Neuron (in vitro differentiated cells): Measurements from ENCODE around the gene ARHGEF38.

ENCODE experiments used
- H2AFZ ChIP-seq: one replicate; pipeline ENCODE4 v1.6.1; 2013; ENCODE audit warnings: low read depth, mild to moderate bottlenecking, inconsistent platforms, low read length, moderate library complexity
- H3K27me3 ChIP-seq: one replicate; pipeline ENCODE4 v1.6.1; 2013; ENCODE audit warnings: low read length; ENCODE audit not compliant: insufficient read depth
- H3K36me3 ChIP-seq: one replicate; pipeline ENCODE4 v1.6.1; 2013; ENCODE audit warnings: low read length; ENCODE audit not compliant: insufficient read depth
- H3K4me1 ChIP-seq: one replicate; pipeline ENCODE4 v1.6.1; 2013; ENCODE audit warnings: low read length; ENCODE audit not compliant: insufficient read depth
- H3K4me3 ChIP-seq: 2 replicates; pipeline ENCODE4 v1.5.1; 2013; ENCODE audit warnings: mild to moderate bottlenecking, low read length, moderate library complexity
- H3K9me3 ChIP-seq: one replicate; pipeline ENCODE4 v1.6.1; 2013; ENCODE audit warnings: low read length

The ARHGEF38 gene

GRCh38 chr4:105569866-105570236 is 17.4 kb downstream of the ARHGEF38 start:
- Histone ChIP-seq H2AFZ (no peak overlapping the region), H3K4me1 (no peaks in the 10 kb centered on the region), H3K4me3 (no peak overlapping the region), H3K27me3 (no peaks in the 10 kb centered on the region), H3K9me3 (no peaks in the 10 kb centered on the region), H3K36me3 (no peaks in the 10 kb centered on the region)

DNA sequence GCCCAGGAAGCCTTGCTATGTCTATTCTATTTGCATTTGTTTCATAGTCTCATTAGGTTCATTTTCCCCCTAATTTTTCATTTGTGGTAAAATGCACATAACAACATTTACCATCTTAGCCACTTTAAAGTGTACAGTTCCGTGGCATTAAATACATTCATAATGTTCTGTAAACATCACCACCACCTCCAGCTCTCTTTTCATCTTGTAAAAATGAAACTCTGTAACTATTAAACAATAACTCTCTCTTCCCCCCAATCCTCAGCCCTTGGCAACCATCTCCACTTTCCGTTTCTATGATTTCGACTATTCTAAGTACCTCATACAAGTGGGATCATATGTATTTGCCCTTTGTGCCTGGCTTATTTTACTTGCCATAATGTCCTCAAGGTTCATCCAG is 19.9 kb downstream of the ARHGEF38 start:
- Histone ChIP-seq H3K9me3 (no peaks in the 10 kb centered on the region), H3K4me1 (no peaks in the 10 kb centered on the region), H2AFZ (no peak overlapping the region), H3K36me3 (no peaks in the 10 kb centered on the region), H3K4me3 (no peak overlapping the region), H3K27me3 (no peaks in the 10 kb centered on the region)

DNA sequence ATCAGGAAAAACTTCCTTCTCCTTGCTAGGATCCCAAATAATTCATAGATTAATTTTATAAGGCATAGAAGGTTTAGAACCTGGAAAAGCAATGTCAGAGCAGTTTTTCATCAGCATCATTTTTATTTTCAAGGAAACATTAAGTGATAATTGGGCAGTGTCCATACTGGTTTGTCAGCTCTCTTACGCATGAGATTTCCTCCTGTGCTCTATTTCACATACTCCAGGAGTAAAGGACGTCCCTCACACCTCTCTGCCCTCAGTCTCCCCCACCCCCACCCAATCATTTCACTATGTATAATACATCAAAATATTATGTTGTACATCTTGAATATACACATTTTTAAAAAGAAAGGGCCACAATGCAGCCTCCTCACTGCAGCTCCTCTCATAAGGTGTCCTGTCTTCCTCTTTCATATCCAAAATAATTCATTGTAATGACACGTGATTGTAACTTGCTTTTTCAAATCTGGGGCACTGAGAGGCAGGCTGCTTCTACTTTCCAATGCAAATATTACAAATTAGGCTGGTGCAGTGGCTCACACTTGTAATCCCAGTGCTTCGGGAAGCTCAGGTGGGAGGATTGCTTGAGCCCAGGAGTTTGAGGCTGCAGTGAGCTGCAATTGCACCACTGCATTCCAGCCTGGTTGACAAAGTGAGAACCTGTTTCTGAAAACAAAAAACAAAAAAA is 34.4 kb downstream of the ARHGEF38 start:
- Histone ChIP-seq H3K4me3 (no peak overlapping the region), H3K9me3 (no peaks in the 10 kb centered on the region), H3K27me3 (no peaks in the 10 kb centered on the region), H3K4me1 (no peaks in the 10 kb centered on the region), H3K36me3 (no peaks in the 10 kb centered on the region), H2AFZ (no peak overlapping the region)

DNA sequence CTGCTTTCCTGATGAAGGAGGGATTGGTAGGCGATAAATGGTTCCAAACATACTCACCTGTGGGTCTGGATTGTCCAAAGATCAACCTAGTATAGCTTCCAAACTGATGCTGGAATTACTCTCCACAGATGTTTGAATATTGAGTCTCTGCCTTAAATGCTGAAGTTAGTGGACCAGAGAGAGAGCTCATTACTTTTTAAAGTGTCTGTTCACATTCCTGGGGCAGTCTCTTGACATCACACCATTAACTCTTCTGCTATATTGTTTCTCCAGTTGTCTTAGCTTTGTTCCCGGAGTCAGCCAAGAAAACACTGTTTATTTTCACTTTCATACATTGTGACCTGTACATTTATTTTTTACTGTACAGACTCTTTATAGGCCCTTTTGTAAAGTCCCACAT is 35.4 kb downstream of the ARHGEF38 start:
- H3K9me3 ChIP-seq = no peaks in the 10 kb centered on the region
- H3K36me3 ChIP-seq = no peaks in the 10 kb centered on the region
- no peak overlapping the region for H3K4me3 ChIP-seq
- no peaks in the 10 kb centered on the region for H3K4me1 ChIP-seq
- no peak overlapping the region for H2AFZ ChIP-seq
- no peaks in the 10 kb centered on the region for H3K27me3 ChIP-seq

GRCh38 chr4:105588252-105588651 is 35.8 kb downstream of the ARHGEF38 start:
- H2AFZ ChIP-seq = no peak overlapping the region
- H3K9me3 ChIP-seq = no peaks in the 10 kb centered on the region
- no peaks in the 10 kb centered on the region for H3K36me3 ChIP-seq
- no peak overlapping the region for H3K4me3 ChIP-seq
- no peaks in the 10 kb centered on the region for H3K4me1 ChIP-seq
- H3K27me3 ChIP-seq = no peaks in the 10 kb centered on the region

DNA sequence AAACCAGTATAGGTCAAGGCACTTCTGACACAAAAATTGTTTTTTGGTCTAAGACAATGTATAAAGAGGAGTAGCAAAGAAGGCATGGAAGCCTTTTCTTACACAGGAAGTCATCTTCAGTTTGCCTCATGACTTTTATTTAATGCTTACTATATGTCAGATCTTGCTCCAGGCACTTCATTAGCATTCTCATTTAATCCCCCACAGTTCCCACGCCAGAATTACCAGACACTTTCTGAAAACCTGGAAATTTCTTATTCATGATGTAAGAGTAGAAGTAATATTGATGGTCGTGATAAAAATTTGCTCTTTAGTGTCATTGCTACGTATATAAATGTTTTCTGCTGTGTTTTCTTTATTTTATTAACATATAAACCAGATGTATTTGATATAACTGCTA is 39.2 kb downstream of the ARHGEF38 start:
- Histone ChIP-seq H3K4me1 (no peaks in the 10 kb centered on the region), H3K9me3 (no peaks in the 10 kb centered on the region), H3K4me3 (no peak overlapping the region), H3K36me3 (no peaks in the 10 kb centered on the region), H3K27me3 (peaks cover 2% of the 10 kb centered on the region), H2AFZ (no peak overlapping the region)

DNA sequence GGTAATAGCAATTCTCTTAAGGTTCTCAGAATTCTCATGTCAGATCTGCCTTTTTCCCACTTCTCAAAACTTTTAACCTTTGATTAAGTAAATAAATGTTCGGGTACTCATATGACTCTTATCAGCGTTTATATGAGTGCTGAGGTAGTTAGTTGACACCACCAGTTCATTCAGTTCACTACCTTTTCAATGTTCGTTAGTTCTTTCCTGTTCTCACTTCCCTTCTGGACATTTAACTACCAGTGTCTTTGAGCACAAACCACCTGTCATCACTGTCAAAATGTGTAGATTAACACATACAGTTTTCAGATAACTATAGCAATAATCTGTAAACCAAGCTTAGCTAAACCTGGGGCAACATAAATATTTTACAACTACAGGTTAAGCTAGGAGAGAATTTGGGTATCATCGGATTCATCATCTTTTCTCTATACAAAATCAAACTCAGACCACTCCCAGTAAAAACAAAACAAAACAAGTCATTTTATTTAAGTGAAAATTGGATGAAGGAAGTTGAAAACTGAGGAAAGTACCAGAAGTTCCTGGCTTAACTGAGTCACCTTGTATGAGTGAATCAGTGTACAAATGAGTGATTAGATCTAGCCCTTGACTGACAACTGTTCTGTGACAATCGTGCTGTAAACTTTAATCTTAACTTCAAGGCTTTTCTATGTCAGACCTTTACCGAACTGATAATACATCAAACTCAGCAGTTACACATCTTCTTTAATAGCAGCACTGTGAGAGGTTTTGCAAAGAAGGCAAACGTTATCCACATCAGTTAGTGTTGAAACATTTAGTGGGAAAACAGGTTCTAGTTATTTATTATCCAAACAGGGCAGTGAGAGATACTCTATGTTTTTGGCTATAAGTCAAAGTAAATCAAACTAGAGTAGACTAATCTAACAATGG is 41.9 kb downstream of the ARHGEF38 start:
- peaks cover 6% of the 10 kb centered on the region for H3K27me3 ChIP-seq
- H3K4me1 ChIP-seq = no peaks in the 10 kb centered on the region
- H3K36me3 ChIP-seq = no peaks in the 10 kb centered on the region

DNA sequence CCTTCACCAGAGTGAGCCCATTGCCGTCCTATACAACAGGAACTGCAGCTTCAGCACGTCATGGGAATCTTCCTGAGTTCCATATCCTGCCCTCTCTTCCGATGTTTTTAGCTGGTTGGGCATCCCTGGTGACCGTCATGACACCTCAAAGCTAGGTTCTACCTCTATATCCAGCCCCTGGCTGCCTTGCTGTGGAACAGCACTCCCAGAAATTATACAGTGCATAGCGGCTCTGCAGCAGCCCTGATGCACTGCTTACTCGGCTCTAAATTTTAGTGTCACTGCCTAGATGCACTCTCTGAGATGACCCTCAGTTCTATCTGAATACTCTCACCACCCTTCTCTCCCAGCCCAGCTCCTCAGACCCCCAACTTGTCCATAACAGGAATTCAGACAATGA is 44.3 kb downstream of the ARHGEF38 start:
- no peaks in the 10 kb centered on the region for H3K4me1 ChIP-seq
- no peaks in the 10 kb centered on the region for H3K9me3 ChIP-seq
- no peak overlapping the region for H2AFZ ChIP-seq
- peaks cover 21% of the 10 kb centered on the region for H3K27me3 ChIP-seq
- no peaks in the 10 kb centered on the region for H3K36me3 ChIP-seq
- H3K4me3 ChIP-seq = no peak overlapping the region

More for the DNA sequence above, 41.9 kb downstream of the ARHGEF38 start:
- Histone ChIP-seq H3K9me3 (no peaks in the 10 kb centered on the region), H3K4me3 (no peak overlapping the region), H2AFZ (no peak overlapping the region)

- Histone ChIP-seq H3K4me1 (no peaks in the 10 kb centered on the region), H3K4me3 (no peak overlapping the region), H3K36me3 (no peaks in the 10 kb centered on the region), H2AFZ (no peak overlapping the region), H3K27me3 (peaks cover 21% of the 10 kb centered on the region), H3K9me3 (no peaks in the 10 kb centered on the region)
These were observed 45.6 kb downstream of the ARHGEF38 start for GRCh38 chr4:105598052-105598451.

- no peak overlapping the region for H2AFZ ChIP-seq
- peaks cover 21% of the 10 kb centered on the region for H3K27me3 ChIP-seq
- H3K4me1 ChIP-seq = no peaks in the 10 kb centered on the region
These were observed 46.4 kb downstream of the ARHGEF38 start for GRCh38 chr4:105598787-105599186.

GRCh38 chr4:105599482-105599881 is 47.1 kb downstream of the ARHGEF38 start:
- Histone ChIP-seq H3K4me1 (no peaks in the 10 kb centered on the region), H3K9me3 (no peaks in the 10 kb centered on the region), H3K4me3 (no peak overlapping the region), H2AFZ (no peak overlapping the region), H3K27me3 (peaks cover 21% of the 10 kb centered on the region), H3K36me3 (no peaks in the 10 kb centered on the region)

More at GRCh38 chr4:105598787-105599186, 46.4 kb downstream of the ARHGEF38 start:
- Histone ChIP-seq H3K9me3 (no peaks in the 10 kb centered on the region), H3K36me3 (no peaks in the 10 kb centered on the region), H3K4me3 (no peak overlapping the region)

DNA sequence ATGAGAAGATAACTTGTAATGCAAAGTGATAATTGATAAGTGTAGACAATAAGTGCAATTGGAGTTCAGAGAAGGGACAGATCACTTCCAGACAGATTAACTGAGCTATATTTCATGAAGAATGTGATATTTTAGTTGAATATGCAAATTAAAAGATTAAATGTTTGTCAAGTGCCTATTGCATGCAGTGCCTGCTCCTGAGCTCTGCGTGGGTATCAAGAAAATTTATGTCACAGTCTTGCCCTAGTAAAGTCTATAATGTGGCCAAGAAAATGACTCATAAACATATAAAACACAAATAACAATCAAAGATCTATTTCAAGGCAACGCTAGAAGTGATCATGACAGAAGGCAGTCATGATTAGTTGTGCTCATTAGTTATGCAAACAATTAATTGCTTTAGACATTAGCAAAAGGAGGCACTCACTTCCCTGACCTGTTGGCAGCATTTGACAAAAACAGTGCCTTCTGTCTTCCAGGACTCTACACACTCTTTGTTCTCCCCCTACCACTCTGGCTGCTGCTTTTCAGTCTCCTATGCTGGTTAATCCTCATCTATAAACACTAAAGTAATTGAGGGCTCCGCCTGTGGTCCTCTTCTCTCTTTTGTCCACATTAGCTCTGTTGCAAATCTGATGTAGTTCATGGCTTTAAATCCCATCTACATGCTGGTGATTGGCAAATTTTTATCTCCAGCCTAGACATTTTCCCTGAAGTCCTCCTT is 47.7 kb downstream of the ARHGEF38 start:
- Histone ChIP-seq H3K4me1 (no peaks in the 10 kb centered on the region), H3K4me3 (no peak overlapping the region), H3K9me3 (no peaks in the 10 kb centered on the region), H3K36me3 (no peaks in the 10 kb centered on the region), H2AFZ (no peak overlapping the region), H3K27me3 (peaks cover 21% of the 10 kb centered on the region)

- no peak overlapping the region for H3K4me3 ChIP-seq
- no peaks in the 10 kb centered on the region for H3K4me1 ChIP-seq
- no peaks in the 10 kb centered on the region for H3K36me3 ChIP-seq
- no peak overlapping the region for H2AFZ ChIP-seq
- no peaks in the 10 kb centered on the region for H3K9me3 ChIP-seq
- H3K27me3 ChIP-seq = peaks cover 23% of the 10 kb centered on the region
These were observed 48.5 kb downstream of the ARHGEF38 start for GRCh38 chr4:105600951-105601350.
